HG03066 (cell line): ENCODE data around the gene MYH9.

Source experiments
- ATAC-seq: cut with Tn5 transposase; IDR thresholded peaks from one replicate; pipeline ENCODE4 v1.9.1; 2021; ENCODE audit warnings: low read depth; ENCODE audit not compliant: unreplicated experiment

MYH9 gene

DNA sequence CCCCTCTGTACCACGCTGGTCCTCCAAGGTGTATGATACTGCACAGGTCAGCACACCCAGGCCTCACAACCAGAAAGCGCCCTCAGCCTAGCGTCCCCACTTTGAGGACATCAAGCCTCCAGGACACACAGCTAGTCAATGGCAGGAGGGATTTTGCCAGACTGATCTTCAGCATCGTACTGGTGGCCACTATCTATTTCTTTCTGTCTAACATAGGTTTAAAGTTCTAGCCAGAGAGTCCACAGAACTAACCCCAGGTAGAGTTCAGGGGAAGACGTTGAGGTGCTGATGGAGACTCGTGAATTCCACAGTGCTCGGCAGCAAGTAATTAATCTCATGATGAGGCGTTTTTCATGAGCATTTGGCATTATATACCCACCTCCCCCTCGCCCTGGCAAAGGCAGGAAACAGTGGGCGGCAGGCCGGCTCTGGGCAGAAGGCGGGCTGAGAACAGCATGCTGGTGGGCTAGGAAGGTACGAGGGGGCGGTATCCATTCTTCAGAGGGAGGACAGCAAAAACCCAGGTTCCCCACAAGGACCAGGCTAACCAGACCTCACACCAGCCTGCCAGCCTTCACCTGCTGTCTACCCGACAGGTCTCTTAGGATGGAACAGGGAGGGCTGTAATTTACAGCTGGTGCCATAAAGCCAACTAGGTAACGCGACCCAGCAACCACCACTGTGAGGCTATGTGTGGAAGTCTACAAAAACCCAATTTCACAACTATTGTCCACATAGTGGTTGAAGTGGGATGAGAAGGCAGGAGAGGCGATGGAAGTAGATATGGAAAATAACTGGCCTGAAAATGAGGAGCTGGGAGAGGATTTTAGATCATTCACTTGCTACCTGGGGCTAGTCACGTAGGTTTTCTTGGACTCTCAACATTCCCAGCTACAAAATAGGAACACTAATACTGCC, 18.5 kb downstream of the MYH9 start:
- ATAC-seq = no peak

DNA sequence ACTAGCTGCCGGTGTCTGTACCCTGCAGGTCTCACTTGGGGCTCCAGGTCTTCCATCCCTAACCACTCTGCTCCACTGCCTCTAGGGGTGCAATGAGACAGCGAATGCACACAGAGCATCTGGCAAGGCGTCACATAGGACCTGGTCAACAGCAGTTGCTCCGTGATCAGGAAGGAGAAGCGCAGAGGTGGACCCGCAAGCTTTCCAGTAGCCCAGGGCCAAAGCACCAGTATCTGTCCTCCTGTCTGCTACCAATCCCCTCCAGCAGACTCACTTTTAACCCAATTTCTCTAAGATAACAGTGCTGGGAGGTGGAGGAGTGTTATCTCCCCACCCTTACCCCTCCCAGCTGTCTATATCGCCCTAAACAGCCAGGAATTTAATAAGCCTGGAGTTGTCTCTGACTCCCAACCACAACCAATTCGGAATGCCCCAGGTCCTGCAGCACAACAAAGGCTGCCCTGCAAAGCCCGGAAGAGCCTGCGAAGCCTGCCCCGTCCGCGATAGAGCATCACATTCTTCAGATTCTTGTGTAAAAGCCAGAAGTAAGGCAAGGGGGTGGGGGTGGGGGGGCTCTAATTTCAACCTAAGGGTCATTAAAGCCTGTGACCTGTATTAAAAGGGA, 19.3 kb downstream of the MYH9 start:
- no peak for ATAC-seq

DNA sequence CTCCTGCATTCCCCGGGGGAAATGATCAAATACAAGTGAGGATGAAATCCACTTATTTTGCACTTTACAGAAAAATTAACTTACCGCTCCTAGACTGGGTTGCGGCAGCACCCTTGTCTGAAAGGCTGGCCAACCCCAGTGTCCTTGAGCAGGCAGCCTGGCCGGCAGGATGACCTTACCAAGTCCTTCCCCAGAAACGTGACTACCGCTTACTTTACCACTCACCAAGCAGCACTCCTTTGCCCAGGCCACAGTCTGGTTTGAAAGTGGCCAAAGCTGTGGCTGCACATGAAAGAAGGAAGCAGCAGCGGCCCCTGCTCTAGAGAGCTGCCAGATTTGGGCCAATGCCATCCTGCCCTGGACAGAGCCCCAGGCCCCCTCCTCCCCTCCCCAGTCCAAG, 20.3 kb downstream of the MYH9 start:
- no peak for ATAC-seq

DNA sequence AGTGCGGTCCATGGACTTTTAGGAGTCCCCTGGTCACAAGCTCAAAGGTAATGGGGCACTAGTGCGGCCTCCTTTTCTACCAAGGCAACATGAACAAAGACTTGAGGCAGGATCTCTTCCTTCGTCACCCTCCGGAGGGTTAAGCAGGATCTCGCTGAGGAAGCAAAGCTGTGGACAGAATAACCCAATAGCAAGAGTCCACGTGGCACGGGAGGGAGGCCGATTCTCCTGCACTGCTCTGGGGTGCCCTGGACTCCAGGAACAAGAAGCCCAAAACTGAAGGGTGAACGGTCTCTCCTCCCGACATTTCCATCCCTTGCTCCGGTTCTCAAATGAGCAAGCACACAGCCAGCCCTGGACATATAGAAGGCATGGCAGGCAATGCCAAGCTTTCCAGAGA, 20.7 kb downstream of the MYH9 start:
- no peak for ATAC-seq

DNA sequence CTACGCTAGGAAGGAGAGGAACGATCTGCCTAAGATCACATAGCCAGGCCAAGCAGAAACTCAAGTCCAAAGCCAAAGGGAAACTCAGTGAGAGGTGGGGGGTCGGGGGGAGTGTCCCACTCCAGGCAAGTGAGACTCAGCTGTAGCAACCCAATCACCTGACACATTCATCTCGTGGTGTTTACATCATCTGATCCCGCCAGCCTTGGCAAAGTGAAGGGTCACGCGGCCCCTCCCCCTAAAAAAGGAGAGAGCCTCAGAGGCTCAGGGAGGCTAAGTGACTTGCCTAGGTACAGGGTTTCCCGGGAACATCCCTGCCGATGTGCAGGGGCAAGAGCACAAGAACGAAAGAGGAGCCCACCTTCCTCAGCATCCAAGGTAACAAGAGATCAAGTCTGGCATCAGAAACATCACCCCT, 21.5 kb downstream of the MYH9 start:
- no peak for ATAC-seq

DNA sequence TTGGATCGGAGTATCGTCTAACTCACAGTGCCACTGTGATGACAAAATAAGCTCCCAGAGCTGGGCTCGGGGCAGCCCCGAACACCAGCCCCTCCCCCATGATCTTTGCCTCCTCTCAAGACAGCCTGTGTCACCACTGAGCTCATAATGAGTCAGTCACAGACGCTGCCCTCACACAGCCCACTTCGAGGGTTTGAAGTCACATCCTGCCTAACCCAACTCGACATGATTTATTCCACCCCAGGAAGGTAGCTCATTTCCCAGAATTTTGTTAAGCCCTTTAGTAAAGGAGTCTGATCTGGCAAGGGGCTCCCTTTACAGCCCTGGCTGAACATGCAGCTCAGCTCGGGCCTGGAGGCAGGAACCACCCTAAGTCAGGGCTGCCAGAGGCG, 22.8 kb downstream of the MYH9 start:
- no peak for ATAC-seq

DNA sequence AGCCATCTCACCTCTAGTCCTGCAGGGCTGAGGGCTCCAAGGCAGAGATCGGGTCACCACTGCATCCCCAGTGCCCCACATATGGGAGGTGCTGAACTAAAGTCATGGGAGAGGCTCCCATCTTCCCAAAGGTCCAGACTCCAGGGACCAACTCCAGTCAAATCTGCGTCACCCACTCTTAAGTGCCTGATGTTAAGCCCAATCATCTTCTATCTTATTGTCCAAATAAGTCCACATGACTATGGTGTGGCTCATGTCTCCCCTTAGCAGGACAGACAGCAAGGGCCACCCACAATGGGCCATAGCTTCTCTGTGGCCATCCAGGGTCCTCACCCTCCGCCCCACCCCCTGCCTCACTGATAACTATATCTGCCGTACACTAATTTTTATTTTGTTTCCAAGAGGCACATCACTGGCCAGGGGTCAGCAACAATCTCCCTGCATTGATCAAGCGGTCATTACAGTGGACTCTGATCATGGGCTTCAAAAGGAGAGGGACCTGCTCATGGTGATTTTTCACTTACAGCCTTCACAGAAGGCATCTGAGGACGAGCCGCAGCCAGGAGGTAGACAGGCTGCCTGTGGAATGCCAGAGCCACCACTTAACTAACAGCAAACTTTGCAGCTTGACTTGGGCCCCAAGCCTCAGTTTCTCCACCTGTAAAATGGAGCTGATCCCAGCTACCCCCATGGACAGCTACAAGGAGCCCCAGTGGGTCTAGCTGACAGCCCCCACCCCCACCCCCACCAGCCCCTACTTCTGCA, 23.3 kb downstream of the MYH9 start:
- no peak for ATAC-seq

DNA sequence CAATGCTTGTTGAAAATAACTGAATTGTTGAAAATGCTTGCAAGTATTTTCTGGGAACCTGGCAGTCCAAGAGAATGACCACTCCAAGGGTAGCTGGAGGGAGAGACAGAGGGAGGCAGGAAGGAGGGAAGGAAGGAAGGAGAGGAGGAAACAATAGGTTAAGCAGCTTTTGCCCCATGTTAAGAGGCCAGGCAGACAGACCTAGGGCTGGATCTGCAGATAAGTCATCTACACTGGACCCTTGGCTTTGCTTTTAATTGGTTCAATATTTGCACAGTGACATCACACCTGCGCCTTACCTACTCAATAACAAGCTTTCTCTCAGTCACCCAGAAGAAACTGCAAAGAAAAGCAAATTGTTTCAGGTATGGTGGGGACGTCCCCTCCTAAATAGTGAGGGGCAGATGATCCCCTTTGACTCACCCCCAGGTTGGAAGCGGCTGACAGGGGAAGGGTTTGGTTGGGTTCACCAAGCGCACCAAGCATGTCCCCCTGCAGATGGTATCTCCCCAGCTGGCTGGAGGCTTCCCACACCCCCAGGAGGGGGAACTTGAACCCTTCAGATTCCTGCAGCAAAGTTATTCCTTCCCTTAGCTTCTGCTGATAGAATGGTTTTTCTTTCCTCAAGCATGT, 24.3 kb downstream of the MYH9 start:
- no peak for ATAC-seq

DNA sequence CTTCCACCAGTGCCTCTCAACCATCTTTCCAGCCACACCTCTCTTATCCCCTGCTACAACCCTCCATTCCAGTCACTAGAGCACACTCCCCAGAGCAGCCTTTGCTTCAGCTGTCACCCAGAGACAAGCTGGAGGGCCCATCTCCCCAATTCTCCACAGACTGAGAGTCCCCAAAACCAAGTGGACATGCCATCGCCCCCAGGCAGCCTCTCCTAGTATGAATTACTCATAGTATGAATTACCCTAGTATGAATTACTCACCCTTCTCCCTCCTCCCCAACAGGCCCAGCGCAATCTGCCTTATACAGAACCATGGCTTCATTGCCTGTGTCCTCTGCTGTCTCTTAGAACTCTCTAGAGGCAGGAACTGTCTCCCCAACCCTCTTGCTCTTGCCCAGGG, 24.8 kb downstream of the MYH9 start:
- no peak for ATAC-seq

DNA sequence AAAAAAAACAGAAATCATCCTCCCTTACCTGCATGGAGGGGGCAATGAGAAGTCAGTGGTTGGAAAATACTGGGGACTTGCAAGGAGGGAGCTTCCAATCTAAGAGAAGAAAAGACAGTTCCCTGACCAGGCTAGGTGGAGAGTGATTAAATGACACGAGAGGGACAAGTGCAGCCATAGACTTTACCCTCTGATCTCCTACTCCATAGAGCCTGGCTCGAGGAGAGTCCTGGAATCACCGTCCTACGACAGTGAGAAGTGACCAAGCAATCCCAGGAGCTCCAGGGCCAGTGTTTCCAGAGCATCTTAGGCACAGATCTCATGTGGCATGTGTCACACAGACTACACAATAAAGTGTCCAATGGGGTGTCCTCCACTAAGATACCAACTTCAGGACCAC, 25.7 kb downstream of the MYH9 start:
- ATAC-seq = no peak

DNA sequence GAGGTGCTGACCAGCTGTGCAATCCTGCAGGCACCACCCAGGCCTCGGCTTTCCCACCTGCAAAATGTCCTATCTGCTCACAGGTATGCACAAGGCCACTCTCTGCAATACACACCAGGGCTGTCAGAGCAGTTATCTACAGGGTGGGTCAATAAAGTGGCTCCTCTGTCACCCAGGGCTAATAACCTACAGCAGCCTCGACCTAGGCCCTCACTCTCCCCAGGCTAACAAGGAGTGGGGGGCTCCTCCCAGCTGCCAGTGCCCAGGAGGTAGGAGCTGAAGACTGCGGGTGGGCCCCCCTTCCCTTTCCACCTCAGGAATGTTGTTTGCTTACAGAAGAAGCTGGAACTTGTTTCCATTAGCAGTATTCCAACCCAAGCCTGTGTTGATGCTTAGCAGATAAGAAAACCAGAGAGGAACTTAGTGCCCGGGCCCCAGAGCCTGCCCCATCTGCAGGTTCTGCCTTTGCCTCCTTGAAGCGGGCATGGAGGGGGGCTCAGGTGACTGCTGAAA, 26.8 kb downstream of the MYH9 start:
- ATAC-seq = no peak

DNA sequence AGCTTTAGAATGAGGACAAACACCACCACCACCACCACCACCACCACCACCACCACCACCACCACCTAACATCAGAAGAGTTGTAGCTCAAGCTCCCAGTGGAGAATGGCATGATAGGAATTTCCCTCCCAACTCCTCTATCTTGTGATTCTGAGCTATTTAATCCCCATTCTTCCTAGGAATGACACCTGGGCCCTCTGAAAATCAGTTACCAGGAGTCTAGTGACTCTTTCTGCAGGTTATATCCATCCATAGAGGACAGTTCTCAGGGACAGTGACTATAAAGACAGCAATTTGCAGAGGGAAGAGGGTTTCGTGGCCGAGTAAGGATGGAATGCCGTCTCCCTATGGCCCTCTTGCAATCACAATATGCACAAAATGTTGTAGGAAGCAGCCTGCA, 27.8 kb downstream of the MYH9 start:
- no peak for ATAC-seq

DNA sequence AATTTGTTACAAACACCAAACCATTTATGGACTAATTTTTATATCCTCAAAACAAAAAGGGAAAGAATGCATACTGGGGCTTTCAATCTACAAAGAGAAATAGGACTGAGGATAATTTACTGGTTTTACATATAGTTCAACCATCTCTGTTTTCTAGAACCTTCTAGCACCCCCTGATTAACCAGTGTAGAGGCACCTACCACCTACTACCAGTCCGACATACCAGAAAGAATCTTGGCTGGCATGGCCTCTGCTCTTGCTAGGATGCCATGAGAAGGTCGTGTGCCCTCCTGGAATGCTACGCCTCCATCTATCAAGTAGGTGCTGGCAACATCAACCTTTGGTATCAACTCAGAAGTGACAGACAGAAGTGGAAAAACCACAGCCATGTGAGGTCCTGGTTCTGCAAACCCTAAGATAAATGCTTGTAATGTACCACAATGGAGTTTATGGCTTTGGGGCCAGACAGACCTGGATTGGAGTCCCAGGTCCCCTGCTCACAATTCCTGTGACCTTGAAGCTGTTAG, 28.2 kb downstream of the MYH9 start:
- no peak for ATAC-seq

DNA sequence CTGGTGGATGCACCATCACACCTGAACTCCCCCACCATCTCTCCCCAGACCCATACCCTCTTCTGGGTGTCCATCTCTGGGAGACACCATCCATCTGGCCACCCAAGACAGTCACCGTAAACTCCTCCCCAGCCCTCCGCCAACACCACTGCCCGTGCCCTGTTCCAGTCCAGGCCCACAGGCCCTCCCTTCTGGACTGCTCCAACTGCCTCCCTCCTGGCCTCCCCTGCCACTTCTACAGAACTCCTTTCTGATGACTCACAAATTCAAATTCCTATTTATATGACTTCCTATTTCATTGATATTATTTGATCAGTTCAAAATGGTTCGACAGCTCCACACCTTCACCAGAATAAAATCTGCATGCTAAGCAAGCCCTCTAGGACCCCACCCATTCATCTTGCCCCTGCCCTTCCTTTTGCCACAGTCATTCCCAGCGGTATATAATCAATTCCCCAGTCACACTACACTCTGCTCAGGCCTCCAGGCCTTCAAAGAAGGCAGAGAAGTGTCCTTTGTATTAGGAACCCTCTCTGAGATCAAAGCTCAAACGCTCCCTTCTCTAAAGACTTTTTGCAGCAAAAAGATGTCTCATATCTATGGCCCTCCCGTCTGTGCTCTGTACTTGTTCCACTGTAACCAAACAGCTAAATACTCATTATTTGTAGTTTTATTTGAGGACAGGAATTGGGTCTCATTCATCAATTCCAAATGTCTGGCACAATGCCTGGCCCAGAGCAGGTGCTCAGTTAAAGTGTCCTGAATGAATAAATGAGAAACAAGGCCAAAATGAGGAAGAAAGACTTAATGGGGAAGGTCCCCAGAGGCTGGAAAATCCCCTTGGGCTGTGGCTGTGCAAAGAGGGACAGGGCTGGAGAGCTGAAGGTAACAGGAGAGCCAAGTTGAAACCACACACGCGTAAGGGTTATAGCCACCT, 29.0 kb downstream of the MYH9 start:
- no peak for ATAC-seq

DNA sequence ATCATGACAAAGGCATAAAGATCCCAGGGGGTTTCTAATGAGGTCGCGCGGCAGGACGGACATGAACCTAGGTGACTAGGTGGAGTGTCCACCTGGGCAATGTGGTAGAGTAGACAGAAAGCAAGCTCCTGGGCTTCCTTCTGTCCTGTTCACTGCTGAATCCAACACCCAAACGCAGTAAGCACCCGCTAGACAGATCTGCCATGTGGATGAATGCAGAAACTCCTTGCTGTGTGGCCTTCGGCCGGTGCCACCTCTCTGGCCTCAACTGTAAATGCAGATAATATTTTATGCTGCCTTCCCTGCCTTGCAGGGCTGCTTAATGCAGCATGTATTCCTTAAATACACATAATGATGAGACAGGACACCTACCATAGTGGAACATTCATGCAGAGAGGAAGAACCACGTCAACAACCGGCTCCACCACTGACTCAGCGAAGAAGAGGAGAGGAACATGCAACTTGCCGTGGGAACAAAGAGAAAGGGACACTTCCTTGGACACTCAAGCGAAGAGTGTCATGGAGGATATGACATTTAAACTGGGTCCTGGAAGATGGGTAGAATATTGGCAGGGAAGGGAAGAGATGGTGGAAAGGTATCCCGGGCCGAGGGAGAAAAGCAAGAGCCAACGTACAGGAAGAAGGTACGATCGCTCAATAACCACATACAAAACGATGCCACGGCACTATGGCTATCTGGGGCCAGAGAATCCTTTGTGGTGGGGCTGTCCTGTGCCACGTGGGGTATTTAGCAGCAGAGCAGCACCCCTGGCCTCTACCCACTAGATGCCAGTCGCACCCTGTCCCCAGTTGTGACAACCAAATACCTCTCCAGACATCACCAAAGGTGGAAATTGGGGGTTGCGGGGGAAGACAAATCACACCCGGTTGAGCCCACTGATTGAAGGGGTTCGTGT, 30.8 kb downstream of the MYH9 start:
- ATAC-seq = no peak

DNA sequence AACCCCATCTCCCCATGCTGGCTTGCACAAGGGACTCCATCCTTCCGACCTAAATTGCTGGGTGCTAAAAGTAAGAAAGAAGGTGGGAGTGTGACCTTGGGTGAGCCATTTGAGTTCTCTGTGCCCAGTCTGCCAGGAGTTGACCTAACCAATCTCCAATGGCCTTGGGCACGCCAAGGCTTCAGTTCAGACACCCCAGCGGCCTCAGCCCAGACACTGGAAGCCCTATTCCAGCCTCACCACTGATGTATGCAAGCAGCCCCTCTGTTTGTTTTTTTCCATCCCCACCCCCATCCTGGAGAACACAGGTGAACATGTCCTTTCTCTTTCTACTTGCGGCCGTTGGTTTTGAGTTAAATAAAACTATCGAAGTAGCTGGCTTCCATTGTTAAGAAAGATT, 31.9 kb downstream of the MYH9 start:
- ATAC-seq = no peak

DNA sequence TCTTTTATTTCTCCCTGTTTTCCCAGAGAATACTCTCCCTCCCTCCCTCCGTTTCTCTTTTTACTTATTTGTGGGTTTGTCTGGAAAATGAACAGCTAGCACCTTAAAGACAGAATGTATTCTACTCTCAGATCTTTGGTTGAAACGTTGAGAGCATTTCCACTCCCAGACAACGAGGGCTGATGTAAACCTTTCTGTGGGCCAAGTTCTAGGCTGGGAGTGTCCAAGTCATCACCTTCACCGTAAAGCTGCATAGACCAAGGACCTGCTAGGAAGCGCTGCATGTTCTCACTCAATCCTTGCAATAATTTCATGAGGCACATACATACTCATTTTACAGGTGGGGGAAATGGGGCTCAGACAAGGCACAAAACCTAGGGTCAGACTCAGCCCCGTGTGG, 32.4 kb downstream of the MYH9 start:
- no peak for ATAC-seq

DNA sequence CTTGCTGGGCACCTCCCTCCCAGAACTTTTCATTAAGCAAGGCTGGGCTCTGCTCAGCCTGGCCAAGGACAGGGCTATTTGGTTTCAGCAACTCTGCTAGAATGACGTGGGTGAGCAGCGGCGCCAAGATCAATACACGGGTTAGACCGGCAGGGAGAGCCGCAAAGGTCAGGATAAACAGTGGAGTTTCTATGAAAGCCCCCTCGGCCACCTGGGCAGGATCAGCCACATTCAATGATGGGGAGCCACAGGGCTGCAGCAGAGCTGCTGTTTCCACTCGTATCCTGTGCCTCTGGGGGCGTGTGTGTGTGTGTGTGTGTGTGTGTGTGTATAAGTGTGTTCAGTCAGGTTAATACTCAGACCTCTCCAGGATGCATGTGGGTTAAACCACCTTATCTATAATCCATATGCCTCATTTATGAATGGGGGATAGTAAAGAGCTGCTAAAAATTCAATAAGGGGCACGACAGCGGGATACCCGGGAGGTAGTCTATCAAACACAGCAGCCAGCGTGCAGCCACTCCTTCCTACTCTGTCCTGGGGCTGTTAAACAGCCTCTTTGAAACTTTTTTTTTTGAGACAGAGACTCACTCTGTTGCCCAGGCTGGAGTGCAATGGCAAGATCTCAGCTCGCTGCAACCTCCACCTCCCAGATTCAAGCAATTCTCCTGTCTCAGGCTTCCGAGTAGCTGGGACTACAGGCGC, 34.8 kb downstream of the MYH9 start:
- ATAC-seq = no peak
